22Rv1 (cell line): Measurements from ENCODE around the gene ZNF619.
A peak's percentile ranks its signal among the peaks of the same experiment; 100 is the strongest.

ENCODE experiments used
- H3K27ac ChIP-seq: fragments of 450-650 bp; 2 replicates; pipeline ENCODE4 v1.5.1; 2017
- ZFX ChIP-seq: fragments of 450-650 bp; IDR thresholded peaks from 2 replicates; pipeline ENCODE4 v1.6.1; 2017; ENCODE audit warnings: antibody characterized with exemption, borderline replicate concordance
- TF ChIP-seq, protein P1 (sequence below): fragments of 450-650 bp; IDR thresholded peaks from 2 replicates; pipeline ENCODE4 v1.5.1; 2017; ENCODE audit warnings: mild to moderate bottlenecking

ZNF619 gene

GRCh38 chr3:40516201-40516600 lies 39.3 kb downstream of the ZNF619 start:
- TF ChIP-seq ZFX: no peak
- TF ChIP-seq, protein P1, sequence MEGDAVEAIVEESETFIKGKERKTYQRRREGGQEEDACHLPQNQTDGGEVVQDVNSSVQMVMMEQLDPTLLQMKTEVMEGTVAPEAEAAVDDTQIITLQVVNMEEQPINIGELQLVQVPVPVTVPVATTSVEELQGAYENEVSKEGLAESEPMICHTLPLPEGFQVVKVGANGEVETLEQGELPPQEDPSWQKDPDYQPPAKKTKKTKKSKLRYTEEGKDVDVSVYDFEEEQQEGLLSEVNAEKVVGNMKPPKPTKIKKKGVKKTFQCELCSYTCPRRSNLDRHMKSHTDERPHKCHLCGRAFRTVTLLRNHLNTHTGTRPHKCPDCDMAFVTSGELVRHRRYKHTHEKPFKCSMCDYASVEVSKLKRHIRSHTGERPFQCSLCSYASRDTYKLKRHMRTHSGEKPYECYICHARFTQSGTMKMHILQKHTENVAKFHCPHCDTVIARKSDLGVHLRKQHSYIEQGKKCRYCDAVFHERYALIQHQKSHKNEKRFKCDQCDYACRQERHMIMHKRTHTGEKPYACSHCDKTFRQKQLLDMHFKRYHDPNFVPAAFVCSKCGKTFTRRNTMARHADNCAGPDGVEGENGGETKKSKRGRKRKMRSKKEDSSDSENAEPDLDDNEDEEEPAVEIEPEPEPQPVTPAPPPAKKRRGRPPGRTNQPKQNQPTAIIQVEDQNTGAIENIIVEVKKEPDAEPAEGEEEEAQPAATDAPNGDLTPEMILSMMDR: no peak
- H3K27ac ChIP-seq: no peak overlapping the region

GRCh38 chr3:40518067-40518466 lies 41.1 kb downstream of the ZNF619 start:
- TF ChIP-seq ZFX: no peak
- TF ChIP-seq, protein P1: no peak
- no peak overlapping the region for H3K27ac ChIP-seq

- no peak for TF ChIP-seq ZFX
- TF ChIP-seq, protein P1: no peak
- no peak overlapping the region for H3K27ac ChIP-seq
Observed at GRCh38 chr3:40518848-40519247, 41.9 kb downstream of the ZNF619 start.

GRCh38 chr3:40521254-40521653 lies 44.3 kb downstream of the ZNF619 start:
- no peak overlapping the region for H3K27ac ChIP-seq
- TF ChIP-seq, protein P1: no peak

GRCh38 chr3:40523781-40524180 lies 46.9 kb downstream of the ZNF619 start:
- TF ChIP-seq, protein P1: no peak
- no peak for TF ChIP-seq ZFX
- H3K27ac ChIP-seq: peak overlapping the region; percentile 88

DNA sequence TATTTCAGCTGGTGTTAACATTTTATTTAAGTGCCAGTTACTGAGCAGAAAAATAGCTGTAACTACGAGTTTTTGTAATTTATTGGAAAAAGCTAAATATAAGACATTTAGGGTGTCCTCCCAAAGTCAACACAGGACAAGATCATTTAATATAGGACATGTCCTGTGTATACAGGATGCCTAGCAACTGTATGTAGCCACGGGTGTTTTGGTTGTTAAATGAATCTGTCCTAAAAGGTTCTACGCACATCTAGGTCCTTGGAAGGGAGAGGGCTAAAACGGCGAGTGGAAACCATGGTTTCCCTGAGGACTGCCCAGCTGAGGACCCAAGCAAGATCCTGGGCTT lies 47.3 kb downstream of the ZNF619 start:
- TF ChIP-seq, protein P1: no peak
- no peak for TF ChIP-seq ZFX
- H3K27ac ChIP-seq: peak overlapping the region; percentile 88

GRCh38 chr3:40524568-40525285 lies 47.8 kb downstream of the ZNF619 start, which contains the start of gene ZNF621:
ZNF621 (plus strand) TSS chr3:40524960; CDS start chr3:40525841, 881 bp downstream.
- TF ChIP-seq, protein P1: no peak
- no peak for TF ChIP-seq ZFX
- peak within 1 kb of the TSS; percentile 88 for H3K27ac ChIP-seq
